NB4 (cell line): ENCODE measurements around the gene RASAL2.

ENCODE experiments used
- CTCF ChIP-seq: IDR thresholded peaks from one replicate; pipeline ENCODE4 v1.5.1; 2012; ENCODE audit warnings: low read depth, low read length
- MAX ChIP-seq: IDR thresholded peaks from 2 replicates; pipeline ENCODE4 v1.6.1; 2011; ENCODE audit warnings: low read depth, low read length
- MYC ChIP-seq: IDR thresholded peaks from 2 replicates; pipeline ENCODE4 v1.6.1; 2011; ENCODE audit warnings: low read depth, low read length
- POLR2A ChIP-seq: IDR thresholded peaks from 2 replicates; pipeline ENCODE4 v1.6.1; 2011; ENCODE audit warnings: mild to moderate bottlenecking; ENCODE audit not compliant: insufficient read length; ENCODE audit errors: extremely low read depth

GRCh38 chr1:178436899-178437298 lies 343.0 kb downstream of the RASAL2 start:
- TF ChIP-seq CTCF, result no peak
- no peak for TF ChIP-seq POLR2A
- no peak for TF ChIP-seq MAX
- TF ChIP-seq MYC, result no peak
